ENCODE measurements around the gene ST3GAL5. TPM values are rescaled to one million over a fixed set of nuclear protein-coding genes. Genes with fewer than 3 reads are reported as not detected.
A peak's percentile ranks its signal among the peaks of the same experiment; 100 is the strongest.
"Not testable (repeated sequence)": the region's sequence is repeated elsewhere in the genome, so short reads cannot be mapped to it uniquely, and the experiment has no call there.

The ST3GAL5 gene
- total RNA-seq (2014; rRNA removed; shearing (Covaris generic)), result 17.7 TPM in 2 replicates

DNA sequence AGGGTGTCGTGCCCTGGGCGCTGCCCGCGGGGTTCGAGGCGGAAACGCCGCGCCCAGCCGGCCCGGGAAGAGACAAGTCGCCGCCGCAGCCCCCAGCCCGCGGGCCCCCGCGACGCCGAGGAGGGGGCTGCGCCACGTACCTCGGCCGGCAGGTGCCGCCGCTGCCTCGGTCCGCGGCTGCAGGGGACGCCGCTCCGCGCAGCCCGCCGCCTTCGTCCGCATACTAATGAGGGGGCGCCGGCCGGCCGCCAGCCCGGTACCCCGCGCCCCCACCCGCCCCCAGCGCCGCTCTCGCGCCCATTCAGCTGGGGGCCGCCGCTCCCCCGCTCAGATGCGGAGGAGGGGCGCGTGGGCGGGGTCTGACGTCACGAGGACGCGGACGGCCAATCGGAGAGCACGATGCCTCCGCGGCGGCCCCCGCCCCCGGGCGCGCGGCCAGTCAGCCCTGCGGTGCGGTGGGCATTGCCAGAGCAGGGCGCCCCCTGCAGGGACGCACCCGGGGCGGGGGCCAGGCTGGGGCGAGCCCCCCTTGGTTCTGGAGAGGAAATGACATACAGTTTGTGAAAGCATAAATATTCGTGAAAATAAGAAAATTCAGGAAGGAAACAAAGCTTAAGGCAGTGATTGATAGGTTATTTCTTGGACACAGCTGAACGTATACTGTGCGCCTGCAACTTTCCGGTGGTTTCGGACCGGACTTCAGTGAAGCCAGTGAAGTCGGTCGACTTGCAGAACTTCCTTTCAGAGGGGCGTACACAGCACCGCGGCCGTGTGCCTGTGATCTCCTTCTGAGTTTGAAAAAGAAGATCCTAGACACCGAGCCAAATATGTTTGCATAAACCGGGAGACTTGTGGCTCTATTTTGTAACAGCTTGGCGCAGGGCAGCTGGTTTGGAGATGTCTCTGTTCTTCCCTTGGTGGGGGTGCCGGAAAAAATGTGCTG is at the start of gene ST3GAL5:
ST3GAL5 (minus strand) TSS at position 307 of the 943 bp plus-strand sequence; CDS start at position 222, 85 bp downstream.
- peak; percentile 68 for DNase-seq (ENCODE audit: low spot score)

GRCh38 chr2:85938456-85938855 is 49.7 kb upstream of the ST3GAL5 start:
- no peak for DNase-seq (ENCODE audit: low spot score)

- no peak for DNase-seq (ENCODE audit: low spot score)
Observed at GRCh38 chr2:85937069-85937439, 48.3 kb upstream of the ST3GAL5 start.

DNA sequence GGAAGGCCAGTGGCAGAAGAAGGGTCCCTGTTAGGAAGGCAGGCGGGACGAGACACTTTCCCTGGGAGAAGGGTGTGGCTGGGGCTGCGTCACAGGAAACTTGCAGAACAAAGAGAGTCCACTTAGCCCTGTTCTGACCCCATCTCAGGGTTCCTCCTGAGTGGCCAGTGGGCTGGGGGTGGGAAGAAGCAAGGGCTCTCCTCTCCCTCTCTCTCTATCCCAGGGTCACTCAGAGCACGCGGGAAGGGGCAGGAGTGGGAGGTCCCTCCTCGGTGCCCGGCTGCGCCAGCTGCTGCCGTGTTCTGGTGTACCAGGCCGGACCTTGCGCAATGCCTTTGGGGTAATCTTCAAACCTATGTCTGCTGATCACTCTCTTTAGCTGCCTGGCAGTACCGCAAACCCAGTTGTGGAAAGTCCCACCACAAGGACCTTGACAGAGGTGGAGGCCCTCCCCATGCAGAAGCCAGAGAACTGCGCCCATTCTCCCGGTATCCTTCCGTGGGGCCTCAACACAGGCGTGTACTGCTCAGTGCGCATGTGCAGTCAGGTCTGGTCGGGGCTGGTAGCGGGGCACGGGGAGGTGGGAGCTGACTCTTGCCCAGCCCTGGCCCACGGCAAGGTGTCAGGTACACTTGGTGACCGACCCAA is 47.8 kb upstream of the ST3GAL5 start:
- no peak for DNase-seq (ENCODE audit: low spot score)

DNA sequence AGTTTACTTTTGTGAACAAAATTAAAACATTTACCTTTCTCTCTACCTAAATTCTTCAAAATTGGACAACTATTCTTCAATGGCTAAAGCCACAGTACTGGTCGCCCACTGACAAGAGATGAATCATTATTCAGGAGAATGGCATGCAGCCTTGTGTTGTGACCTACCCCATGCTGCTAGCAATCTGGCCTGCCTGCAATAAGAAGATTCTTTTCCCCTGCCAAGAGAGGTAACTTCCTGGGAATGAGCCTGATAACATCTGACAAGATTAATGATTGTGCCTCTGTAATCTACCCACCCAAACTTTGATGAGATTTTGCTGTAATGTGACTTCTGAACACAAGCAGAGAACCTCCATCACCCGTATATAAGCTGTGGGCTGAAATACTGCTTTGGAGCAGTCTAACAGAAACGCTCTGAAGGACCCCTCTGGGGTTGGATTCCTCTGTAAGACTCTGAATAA is 47.0 kb upstream of the ST3GAL5 start:
- no peak for DNase-seq (ENCODE audit: low spot score)

GRCh38 chr2:85935170-85935745 is 46.5 kb upstream of the ST3GAL5 start:
- no peak for DNase-seq (ENCODE audit: low spot score)

DNA sequence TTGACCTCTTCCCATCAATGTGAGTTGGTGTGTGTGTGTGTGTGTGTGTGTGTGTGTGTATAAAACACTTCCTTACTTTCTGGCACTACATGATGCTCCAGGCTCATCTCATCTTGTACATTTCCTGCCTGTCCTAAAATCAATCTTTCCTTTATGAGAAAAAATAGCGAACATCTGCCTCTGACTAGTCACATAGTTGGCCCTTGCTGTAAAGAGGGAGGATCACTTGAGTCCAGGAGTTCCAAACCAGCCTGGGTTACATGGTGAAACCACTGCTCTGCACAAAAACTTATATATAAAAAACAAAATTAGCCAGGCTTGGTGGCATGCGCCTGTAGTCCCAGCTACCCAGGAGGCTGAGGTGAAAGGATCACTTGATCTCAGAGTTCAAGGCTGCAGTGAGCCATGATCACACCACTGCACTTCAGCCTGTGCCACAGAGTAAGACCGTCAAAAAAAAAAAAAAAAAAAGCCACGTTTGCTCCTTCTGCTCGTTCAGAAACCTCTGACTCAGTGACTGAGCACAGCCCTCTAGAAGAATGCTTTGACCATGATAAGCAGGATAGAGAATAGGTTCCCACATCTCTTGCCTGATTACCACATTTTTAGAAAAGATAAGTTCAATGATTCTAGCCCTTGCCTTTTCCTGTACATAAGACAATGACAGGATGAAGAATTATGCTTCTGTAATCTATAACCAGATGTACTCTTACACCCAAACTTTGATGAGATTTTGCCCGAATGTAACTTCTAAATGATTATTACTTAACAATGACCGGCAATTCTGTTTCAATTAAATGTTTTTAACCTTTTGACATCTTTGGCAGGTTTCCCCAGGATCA is 45.2 kb upstream of the ST3GAL5 start:
- no peak for DNase-seq (ENCODE audit: low spot score)

DNA sequence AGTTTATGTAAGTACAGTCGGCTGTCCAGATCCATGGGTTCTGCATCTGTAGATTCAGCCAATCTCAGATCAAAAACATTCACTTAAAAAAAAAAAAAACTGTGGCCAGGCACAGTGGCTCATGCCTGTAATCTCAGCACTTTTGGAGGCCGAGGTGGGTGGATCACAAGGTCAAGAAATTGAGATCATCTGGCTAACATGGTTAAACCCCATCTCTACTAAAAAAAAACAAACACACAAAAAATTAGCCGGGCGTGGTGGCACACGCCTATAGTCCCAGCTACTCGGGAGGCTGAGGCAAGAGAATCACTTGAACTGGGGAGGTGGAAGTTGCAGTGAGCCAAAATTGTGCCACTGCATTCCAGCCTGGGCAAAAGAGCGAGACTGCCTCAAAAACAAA is 42.4 kb upstream of the ST3GAL5 start:
- not testable (repeated sequence) for DNase-seq (ENCODE audit: low spot score)

- no peak for DNase-seq (ENCODE audit: low spot score)
Observed at GRCh38 chr2:85930129-85931124, 41.6 kb upstream of the ST3GAL5 start.

DNA sequence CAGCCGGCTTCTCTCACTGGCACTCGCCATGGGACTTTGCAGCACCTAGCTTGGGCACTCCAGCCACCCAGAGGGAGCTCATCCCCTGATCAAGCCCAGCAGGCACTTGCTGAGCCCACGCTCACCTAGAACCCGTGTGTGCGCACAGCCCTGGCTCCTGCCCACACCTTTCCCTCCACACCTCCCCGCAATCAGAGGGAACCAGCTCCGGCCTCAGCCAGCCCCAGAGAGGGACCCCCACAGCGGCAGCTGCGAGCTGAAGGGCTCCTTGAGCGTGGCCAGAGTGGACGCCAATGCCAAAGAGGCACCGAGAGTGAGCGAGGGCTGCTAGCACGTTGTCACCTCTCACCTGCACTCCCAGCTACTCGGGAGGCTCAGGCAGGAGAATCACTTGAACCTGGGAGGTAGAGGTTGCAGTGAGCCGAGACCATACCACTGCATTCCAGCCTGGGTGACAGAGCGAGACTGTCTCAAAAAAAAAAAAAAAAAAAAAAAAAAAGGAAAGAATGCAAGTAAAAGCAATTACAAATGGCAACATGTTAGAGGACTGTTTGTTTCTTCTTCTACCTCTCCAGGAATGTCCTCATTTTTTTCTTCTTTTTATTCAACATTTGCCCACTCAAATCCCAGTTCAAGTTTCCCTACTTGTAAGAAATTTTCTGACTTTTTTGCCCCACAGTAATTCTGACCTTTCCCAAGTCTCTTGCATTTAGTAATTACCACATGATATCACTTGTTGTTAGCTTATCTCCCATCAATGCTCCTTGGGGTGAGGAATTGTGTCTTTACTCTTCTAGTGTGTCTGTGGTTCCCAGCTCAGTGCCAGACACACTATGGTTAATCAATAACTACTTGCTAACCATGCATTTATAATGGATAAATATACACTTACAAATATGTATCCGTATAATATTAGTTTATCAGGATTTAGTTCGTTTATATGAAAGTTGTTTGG is 40.6 kb upstream of the ST3GAL5 start:
- no peak for DNase-seq (ENCODE audit: low spot score)

DNA sequence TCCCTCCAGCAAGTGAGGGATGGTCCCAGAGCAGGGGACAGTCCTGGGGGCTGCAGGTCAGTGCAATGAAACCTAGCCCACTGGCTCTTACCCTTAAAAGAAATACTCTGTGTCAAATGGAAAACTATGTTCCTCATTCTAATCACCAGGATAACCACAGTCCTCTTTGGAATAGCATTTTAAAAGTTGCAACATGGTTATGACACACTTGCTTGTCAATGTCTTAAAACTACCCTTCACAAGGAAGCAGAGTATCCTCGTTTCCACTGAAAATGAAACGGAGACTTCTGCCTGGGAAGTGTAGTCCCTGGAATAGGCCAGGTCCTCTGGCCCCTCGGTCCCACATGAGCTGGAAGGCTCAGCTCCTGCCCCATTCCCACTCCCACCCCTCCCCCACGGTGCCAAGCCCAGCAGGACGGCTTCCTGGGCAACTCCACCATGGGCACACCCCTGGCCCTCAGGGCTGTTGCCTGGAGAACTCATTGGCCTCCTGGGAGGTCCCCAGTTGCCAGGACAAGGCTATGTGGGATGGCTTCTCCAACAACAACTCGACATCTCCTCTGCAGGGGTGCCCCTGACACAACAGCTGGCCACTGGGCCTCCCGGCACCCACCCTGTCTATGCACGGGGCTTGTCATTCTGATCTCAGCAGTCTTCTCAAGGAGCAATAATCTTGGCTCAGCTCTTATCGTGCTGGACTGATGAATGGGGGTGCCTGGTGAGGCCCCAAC is 38.3 kb upstream of the ST3GAL5 start:
- no peak for DNase-seq (ENCODE audit: low spot score)

DNA sequence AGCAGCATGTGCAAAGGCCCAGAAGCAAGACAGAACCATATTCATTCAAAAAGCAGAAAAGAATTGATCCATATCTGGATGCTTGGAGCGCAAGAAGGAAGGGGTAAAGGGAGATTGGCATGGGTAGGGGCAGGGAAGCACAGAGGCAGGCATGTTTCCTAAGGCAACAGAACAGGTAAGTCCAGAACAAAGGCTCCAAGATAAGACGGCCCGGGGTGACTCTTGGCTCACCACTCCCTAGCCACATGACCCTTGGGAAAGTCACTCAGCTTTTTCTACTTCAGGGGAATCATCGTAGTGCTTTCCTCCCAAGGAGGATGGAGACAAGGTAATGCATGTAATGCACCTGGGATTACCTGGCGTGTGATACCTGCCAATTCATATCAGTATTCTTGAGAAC is 37.7 kb upstream of the ST3GAL5 start:
- no peak for DNase-seq (ENCODE audit: low spot score)

GRCh38 chr2:85925216-85925671 is 36.5 kb upstream of the ST3GAL5 start:
- no peak for DNase-seq (ENCODE audit: low spot score)

- peak; percentile 53 for DNase-seq (ENCODE audit: low spot score)
Observed at GRCh38 chr2:85924522-85924921, 35.7 kb upstream of the ST3GAL5 start.

DNA sequence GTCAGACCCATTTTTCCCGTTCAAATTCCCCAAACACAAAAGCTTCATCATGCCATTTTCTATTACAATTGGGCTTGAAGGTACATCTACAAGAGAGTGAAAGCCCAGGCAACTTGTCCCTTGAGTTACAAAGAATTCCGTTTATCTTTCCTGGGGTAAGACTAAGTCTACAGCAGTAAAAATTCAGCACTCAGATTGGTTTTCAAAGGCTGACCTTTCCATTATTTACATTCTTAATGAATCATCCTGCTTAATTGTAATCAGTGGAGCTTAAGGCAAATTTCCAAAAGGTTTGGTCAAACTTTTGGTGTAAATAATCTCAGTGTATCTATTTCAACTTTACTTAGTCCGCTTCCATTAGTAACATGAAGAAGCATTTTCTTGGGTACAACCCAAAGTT is 33.4 kb upstream of the ST3GAL5 start:
- DNase-seq (ENCODE audit: low spot score), result no peak

DNA sequence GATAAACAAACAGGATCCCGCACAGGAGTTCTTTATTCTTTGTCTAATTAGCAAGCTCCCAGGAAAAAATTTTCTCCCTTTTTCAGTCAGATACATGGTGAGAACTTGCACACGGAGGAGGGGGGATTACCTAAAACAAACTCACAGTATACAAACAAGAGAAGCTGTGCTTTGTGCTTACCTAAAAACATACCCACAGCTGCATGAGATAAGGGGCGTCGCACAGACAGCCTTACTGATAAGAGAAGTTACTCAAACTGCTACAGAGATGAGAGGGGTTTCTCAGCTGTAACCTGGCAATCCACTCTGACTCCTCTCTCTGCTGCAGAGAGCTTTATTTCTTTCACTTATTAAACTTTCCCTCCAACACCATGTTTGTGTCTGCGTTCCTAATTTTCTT is 32.9 kb upstream of the ST3GAL5 start:
- DNase-seq (ENCODE audit: low spot score), result no peak

DNA sequence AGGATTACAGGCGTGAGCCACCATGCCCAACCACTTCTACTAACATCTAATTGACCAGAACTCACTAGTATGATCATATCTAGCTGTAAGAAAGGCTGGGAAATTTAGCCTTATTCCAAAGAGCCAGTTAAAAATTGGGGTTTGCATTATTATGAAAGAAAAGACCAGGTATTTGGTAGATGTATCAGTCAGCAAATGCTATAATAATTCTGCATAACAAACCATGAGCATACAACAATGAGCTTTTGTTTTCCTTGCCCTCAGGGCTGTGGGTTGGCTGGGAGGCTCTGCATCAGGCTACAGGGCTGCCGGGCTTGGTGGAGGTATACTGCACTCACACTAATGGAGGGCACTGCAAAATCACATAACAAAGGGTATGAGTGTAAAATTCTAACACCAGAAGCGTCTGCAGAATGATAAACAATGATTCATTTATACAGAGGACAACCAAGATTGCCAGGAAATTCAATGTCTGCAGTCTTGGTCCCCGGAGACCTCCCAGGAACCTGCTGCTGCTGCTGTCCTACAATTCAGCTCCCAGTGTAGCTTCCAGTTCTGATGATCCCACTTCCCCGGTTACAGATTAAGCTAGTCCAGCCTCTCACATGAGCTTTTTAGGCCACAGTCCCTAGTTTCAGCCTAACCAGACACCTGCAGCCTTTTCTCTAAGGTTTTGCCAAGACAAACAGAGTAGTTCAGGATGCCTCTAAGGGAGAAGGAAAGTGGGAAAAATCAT is 32.2 kb upstream of the ST3GAL5 start:
- peak; percentile 23 for DNase-seq (ENCODE audit: low spot score)

All from H4 (cell line).